AG09309 (cell line): ENCODE results near the gene RNASEH1.

Source experiments
- DNase-seq: peaks from one replicate; pipeline ENCODE4 v3.0.0-alpha.2; 2010; ENCODE audit warnings: low read depth
- H3K4me3 ChIP-seq: 2 replicates; pipeline ENCODE4 v1.5.1; 2011; ENCODE audit warnings: mild to moderate bottlenecking, low read depth, low read length, moderate library complexity; ENCODE audit not compliant: control insufficient read depth
- TF ChIP-seq, protein P1 (sequence below): IDR thresholded peaks from 2 replicates; pipeline ENCODE4 v1.5.1; 2011; ENCODE audit warnings: mild to moderate bottlenecking, low read depth, low read length, inconsistent platforms; ENCODE audit not compliant: insufficient read depth, control insufficient read depth; ENCODE audit errors: missing control alignments

The RNASEH1 gene

DNA sequence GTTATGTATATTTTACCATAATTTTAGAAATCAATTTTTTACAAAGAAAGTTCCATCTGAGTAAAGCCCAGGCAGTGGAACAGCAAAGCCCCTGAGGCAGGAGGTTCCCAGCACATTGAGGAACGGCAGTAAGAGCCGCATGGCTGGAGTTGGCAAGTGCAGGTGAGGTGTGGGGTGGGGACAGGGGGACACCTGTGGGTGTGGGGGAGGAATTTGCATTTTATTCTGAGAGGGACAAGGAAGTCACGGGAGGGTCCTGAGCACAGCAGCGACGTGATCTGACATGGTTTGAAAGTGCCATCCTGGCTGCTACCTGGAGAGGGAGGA lies 22.7 kb downstream of the RNASEH1 start:
- TF ChIP-seq, protein P1, sequence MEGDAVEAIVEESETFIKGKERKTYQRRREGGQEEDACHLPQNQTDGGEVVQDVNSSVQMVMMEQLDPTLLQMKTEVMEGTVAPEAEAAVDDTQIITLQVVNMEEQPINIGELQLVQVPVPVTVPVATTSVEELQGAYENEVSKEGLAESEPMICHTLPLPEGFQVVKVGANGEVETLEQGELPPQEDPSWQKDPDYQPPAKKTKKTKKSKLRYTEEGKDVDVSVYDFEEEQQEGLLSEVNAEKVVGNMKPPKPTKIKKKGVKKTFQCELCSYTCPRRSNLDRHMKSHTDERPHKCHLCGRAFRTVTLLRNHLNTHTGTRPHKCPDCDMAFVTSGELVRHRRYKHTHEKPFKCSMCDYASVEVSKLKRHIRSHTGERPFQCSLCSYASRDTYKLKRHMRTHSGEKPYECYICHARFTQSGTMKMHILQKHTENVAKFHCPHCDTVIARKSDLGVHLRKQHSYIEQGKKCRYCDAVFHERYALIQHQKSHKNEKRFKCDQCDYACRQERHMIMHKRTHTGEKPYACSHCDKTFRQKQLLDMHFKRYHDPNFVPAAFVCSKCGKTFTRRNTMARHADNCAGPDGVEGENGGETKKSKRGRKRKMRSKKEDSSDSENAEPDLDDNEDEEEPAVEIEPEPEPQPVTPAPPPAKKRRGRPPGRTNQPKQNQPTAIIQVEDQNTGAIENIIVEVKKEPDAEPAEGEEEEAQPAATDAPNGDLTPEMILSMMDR = no peak
- DNase-seq = no peak
- H3K4me3 ChIP-seq = peak overlapping the region; percentile 48

DNA sequence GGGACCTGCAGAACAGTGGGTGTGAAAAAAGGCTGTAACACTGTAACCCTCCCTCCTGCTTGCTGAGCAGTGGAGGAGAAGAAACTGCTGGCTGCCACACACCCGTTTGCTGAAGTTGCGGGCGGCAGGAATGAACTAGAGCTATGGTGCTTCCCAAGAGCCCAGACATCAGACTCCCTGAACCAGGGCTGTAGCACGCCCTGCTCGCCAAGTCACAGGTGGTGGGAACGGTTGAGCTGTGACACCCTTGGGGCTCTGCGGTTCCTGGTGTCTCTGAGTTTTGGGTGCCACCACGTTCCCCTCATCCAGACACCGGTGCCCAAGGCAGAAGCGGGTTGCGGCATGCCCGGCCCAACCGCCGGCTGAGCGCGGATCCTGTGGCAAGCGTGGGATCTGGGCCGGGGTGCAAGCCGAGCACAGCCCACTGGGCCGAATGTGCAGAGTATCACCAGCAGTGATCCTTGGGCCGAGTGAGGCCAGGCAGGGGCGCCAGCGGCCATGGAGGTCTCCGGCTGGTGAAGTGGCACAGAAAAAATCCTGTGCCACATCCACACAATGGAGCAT lies 23.8 kb downstream of the RNASEH1 start:
- no peak for DNase-seq
- H3K4me3 ChIP-seq = no peak overlapping the region
- TF ChIP-seq, protein P1 = no peak

DNA sequence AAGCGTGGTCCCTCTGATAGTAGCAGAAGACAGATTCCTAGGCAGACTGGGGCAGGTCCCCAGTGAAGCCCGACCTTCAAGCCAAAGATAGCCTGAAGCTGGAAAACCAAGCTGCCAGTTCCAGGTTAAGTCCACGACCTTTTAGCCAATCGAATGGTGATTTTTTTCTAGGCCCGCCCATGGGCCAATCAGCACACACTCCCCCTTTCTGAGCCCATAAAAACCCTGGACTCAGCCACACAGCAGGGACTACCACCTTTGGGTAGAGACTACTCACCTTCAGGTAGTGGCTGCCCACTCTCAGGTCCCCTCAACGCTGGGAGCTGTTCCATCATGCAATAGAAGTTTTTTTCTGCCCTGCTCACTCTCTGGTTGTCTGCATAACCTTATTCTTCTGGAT lies 24.3 kb downstream of the RNASEH1 start:
- TF ChIP-seq, protein P1 = no peak
- no peak overlapping the region for H3K4me3 ChIP-seq
- no peak for DNase-seq

DNA sequence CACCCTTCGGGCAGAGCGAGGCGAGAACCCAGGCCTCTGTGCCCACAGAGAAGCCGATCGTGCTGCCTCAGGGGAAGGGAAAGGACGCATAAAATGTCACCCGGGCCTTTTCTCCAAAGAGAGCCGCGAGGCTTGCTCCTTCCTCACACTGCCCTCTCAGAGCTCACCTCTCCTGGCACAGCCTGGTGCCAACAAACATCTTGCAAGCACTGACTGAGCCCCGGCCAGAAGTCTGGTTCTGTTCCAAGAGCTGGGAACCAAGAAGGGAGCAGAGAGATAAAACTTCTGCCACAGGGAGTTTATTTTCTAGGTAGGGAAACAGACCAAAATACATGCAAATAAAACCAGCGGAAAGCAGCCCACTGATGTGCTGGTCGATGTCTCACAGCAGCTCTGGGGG lies 25.2 kb downstream of the RNASEH1 start:
- TF ChIP-seq, protein P1 = no peak
- no peak for DNase-seq

DNA sequence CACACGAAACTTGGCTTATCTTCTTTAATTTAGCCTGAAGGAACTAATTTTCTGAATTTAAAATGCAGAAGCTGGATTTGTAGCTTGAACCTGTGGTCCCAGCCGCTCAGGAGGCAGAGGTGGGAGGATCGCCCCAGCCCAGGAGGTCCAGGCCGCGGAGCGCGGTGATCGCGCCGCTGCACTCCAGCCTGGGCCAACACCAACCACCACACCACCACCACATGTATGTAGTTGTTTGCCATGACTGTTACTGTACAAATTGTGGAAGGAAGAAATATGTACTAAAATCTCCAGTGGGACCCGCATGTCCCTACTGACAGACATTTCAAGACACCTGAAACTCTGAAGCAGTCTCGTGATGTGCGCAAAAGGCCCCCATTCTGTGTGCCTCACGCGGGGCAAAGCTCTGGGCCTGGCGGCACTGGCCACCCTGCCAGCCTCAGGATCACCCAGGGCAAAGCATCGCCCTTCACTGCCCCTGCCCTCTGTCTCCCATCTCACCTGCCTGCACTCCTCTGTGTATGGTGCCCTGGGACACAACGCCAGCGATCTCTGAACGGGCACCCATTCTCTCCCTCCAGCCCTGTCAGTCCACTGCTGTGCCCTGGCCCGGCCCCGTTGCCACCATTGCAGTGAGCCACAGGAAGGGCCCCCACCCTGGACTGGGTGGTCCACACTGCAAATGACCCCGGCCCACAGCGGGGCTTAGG lies 28.7 kb downstream of the RNASEH1 start:
- no peak for DNase-seq
- TF ChIP-seq, protein P1 = no peak
- H3K4me3 ChIP-seq = no peak overlapping the region

More for the DNA sequence above, 25.2 kb downstream of the RNASEH1 start:
- no peak overlapping the region for H3K4me3 ChIP-seq

DNA sequence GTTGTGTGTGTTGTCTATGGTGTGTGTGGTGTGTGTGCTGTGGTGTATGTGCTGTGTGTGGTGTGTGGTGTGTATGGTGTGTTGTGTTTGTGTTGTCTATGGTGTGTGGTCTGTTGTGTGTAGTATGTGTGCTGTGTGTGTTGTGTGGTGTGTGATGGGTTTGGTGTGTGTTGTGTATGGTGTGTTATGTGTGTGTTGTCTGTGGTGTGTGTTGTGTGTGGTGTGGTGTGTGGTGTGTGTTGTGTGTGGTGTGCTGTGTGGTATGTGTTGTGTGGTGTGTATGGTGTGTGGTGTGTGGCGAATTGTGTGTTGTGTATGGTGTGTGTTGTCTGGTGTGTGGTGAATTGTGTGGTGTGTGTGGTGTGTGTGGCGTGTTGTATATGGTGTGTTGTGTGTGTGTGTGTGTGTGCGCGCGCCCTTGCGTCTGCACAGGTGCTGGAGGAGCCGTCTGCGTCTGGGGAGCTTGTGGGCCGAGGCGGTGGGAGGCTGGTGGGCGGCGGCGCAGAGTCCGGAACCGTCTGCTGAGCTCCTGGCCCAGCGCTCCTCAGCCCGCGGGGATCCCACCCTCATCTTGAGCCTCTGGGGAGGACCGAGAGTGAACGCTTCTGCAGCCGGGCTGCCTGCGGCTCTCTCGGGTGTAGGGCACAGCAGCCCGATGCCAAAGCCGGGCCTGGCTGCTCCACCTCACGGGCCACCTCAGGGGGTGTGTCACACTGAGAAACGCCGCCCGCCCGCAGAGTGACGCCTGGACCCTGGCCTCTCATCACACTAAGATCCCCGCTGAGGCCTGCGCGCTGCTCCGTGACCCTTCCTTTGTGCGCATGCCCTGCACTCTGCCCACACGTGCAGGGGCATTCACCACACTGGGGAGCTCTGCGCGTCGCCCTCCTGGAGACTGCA lies 30.0 kb downstream of the RNASEH1 start:
- TF ChIP-seq, protein P1 = no peak
- no peak for DNase-seq
- no peak overlapping the region for H3K4me3 ChIP-seq
